HUES64 (cell line): ENCODE data around the gene SERINC1. TPM values are rescaled to one million over a fixed set of nuclear protein-coding genes. Genes with fewer than 3 reads are reported as not detected.
"Not testable (repeated sequence)": the region's sequence is repeated elsewhere in the genome, so short reads cannot be mapped to it uniquely, and the experiment has no call there.

ENCODE experiments used
- H3K27ac ChIP-seq: 2 replicates; pipeline ENCODE4 v1.7.0; 2013; ENCODE audit warnings: low read depth, low read length, inconsistent platforms
- H3K27me3 ChIP-seq: 2 replicates; pipeline ENCODE4 v1.6.1; 2013; ENCODE audit warnings: mild to moderate bottlenecking, low read length; ENCODE audit not compliant: insufficient read depth
- H3K36me3 ChIP-seq: 2 replicates; pipeline ENCODE4 v1.6.1; 2013; ENCODE audit warnings: mild to moderate bottlenecking, low read length; ENCODE audit not compliant: insufficient read depth
- H3K4me1 ChIP-seq: 2 replicates; pipeline ENCODE4 v1.6.1; 2013; ENCODE audit warnings: mild to moderate bottlenecking, low read length, moderate library complexity; ENCODE audit not compliant: insufficient read depth
- H3K4me3 ChIP-seq: 2 replicates; pipeline ENCODE4 v1.5.1; 2013; ENCODE audit warnings: mild to moderate bottlenecking, low read length, moderate library complexity
- H3K9ac ChIP-seq: 2 replicates; pipeline ENCODE4 v1.6.1; 2013; ENCODE audit warnings: mild to moderate bottlenecking, low read depth, low read length
- H3K9me3 ChIP-seq: 2 replicates; pipeline ENCODE4 v1.6.1; 2013; ENCODE audit warnings: low read depth, low read length; ENCODE audit not compliant: insufficient read depth
- WGBS: fragments of 150-250, 120-280 bp; methylation state at CpG from one replicate; pipeline ENCODE4 v1.1.7; 2013; ENCODE audit warnings: missing lambda C conversion rate; 5-methylcytosine and 5-hydroxymethylcytosine counted together
- polyA plus RNA-seq, 2 experiments: library from polyadenylated mRNA; stranded (reverse); fragments of 50-300 nt; gene quantifications; one replicate each; pipeline ENCODE4 v1.2.3, GENCODE V29; 2013

Gene SERINC1
- 37.6 TPM for polyA plus RNA-seq (2013, experiment 1 of 2)
- 41.8 TPM for polyA plus RNA-seq (2013, experiment 2 of 2)

GRCh38 chr6:122471107-122472021 lies at the start of gene SERINC1:
Gene SERINC1, minus strand, starts transcription at chr6:122471807. Its CDS starts 70 bp downstream, at chr6:122471737.
- Histone ChIP-seq H3K36me3 (no peaks in the 10 kb centered on the region), H3K27ac (peak within 1 kb of the TSS; percentile 66), H3K9ac (peak within 1 kb of the TSS; percentile 70), H3K4me3 (peak within 1 kb of the TSS; percentile 64), H3K4me1 (peaks cover 9% of the 10 kb centered on the region; the same call in 1 of the 2 replicates), H3K27me3 (no peaks in the 10 kb centered on the region), H3K9me3 (no peaks in the 10 kb centered on the region)
- under 1% methylated on average over 48 of the region's 49 CpGs for WGBS

GRCh38 chr6:122511193-122511924 lies 39.8 kb upstream of the SERINC1 start:
- no peak overlapping the region for H3K4me3 ChIP-seq
- peaks cover 6% of the 10 kb centered on the region for H3K9me3 ChIP-seq
- 93% methylated on average over 13 of the region's 13 CpGs for WGBS
- H3K27me3 ChIP-seq, result no peaks in the 10 kb centered on the region
- H3K9ac ChIP-seq, result no peak overlapping the region
- no peaks in the 10 kb centered on the region for H3K4me1 ChIP-seq
- H3K36me3 ChIP-seq, result peaks cover 33% of the 10 kb centered on the region
- H3K27ac ChIP-seq, result no peak overlapping the region

GRCh38 chr6:122505170-122505569 lies 33.6 kb upstream of the SERINC1 start:
- H3K9ac ChIP-seq, H3K27ac ChIP-seq, H3K27me3 ChIP-seq, H3K4me3 ChIP-seq, H3K4me1 ChIP-seq: not testable (repeated sequence)
- WGBS, result 98% methylated on average over 2 of the region's 3 CpGs
- Histone ChIP-seq H3K9me3 (peaks cover 64% of the 10 kb centered on the region), H3K36me3 (peaks cover 24% of the 10 kb centered on the region)

GRCh38 chr6:122501475-122501874 lies 29.9 kb upstream of the SERINC1 start:
- H3K9me3 ChIP-seq, result peaks cover 91% of the 10 kb centered on the region
- H3K27ac ChIP-seq, result no peak overlapping the region
- H3K4me3 ChIP-seq, result no peak overlapping the region
- H3K4me1 ChIP-seq, result no peaks in the 10 kb centered on the region
- H3K9ac ChIP-seq, result no peak overlapping the region
- H3K27me3 ChIP-seq, result no peaks in the 10 kb centered on the region
- 95% methylated on average over 4 of the region's 4 CpGs for WGBS
- peaks cover 23% of the 10 kb centered on the region for H3K36me3 ChIP-seq

GRCh38 chr6:122495612-122496011 lies 24.0 kb upstream of the SERINC1 start:
- Histone ChIP-seq H3K4me1 (no peaks in the 10 kb centered on the region), H3K27me3 (no peaks in the 10 kb centered on the region), H3K9me3 (peaks cover 62% of the 10 kb centered on the region), H3K9ac (no peak overlapping the region), H3K27ac (no peak overlapping the region), H3K4me3 (no peak overlapping the region), H3K36me3 (peaks cover 37% of the 10 kb centered on the region)
- 97% methylated on average over 3 of the region's 3 CpGs for WGBS

- Histone ChIP-seq H3K4me1 (no peaks in the 10 kb centered on the region), H3K36me3 (peaks cover 37% of the 10 kb centered on the region), H3K27ac (no peak overlapping the region), H3K9me3 (peaks cover 53% of the 10 kb centered on the region), H3K4me3 (no peak overlapping the region), H3K27me3 (no peaks in the 10 kb centered on the region), H3K9ac (no peak overlapping the region)
- WGBS, result 91% methylated on average over 4 of the region's 4 CpGs
These were observed 23.2 kb upstream of the SERINC1 start for GRCh38 chr6:122494665-122495272.

- no peak overlapping the region for H3K27ac ChIP-seq
- WGBS, result 56% methylated on average over 7 of the region's 7 CpGs
- no peak overlapping the region for H3K9ac ChIP-seq
- no peaks in the 10 kb centered on the region for H3K4me1 ChIP-seq
- H3K9me3 ChIP-seq, result peaks cover 30% of the 10 kb centered on the region
- no peak overlapping the region for H3K4me3 ChIP-seq
- H3K36me3 ChIP-seq, result peaks cover 34% of the 10 kb centered on the region
- no peaks in the 10 kb centered on the region for H3K27me3 ChIP-seq
These were observed 20.4 kb upstream of the SERINC1 start for GRCh38 chr6:122491919-122492555.

- no peak overlapping the region for H3K4me3 ChIP-seq
- 0 out of 2 replicates have a peak, but pooled peaks cover under 1% of the 10 kb centered on the region for H3K4me1 ChIP-seq
- H3K9ac ChIP-seq, result no peak overlapping the region
- 100% methylated on average over 1 of the region's 1 CpG for WGBS
- H3K9me3 ChIP-seq, result peaks cover 17% of the 10 kb centered on the region
- H3K27me3 ChIP-seq, result no peaks in the 10 kb centered on the region
- H3K36me3 ChIP-seq, result peaks cover 27% of the 10 kb centered on the region
- H3K27ac ChIP-seq, result no peak overlapping the region
These were observed 19.0 kb upstream of the SERINC1 start for GRCh38 chr6:122490607-122491006.

- Histone ChIP-seq H3K9me3 (no peaks in the 10 kb centered on the region), H3K4me3 (peak overlapping the region; percentile 79), H3K27ac (no peak overlapping the region), H3K27me3 (no peaks in the 10 kb centered on the region), H3K36me3 (no peaks in the 10 kb centered on the region), H3K4me1 (peaks cover 7% of the 10 kb centered on the region), H3K9ac (peak overlapping the region; percentile 2; the same call in 1 of the 2 replicates)
- 93% methylated on average over 4 of the region's 4 CpGs for WGBS
These were observed 13.2 kb upstream of the SERINC1 start for GRCh38 chr6:122484760-122485159.

- Histone ChIP-seq H3K4me1 (peaks cover 7% of the 10 kb centered on the region), H3K9me3 (no peaks in the 10 kb centered on the region), H3K9ac (peak overlapping the region; percentile 57; the same call in 1 of the 2 replicates), H3K27me3 (no peaks in the 10 kb centered on the region), H3K36me3 (no peaks in the 10 kb centered on the region), H3K4me3 (peak overlapping the region; percentile 79), H3K27ac (no peak overlapping the region)
- 67% methylated on average over 6 of the region's 7 CpGs for WGBS
These were observed 11.1 kb upstream of the SERINC1 start for GRCh38 chr6:122482750-122483080.
